Cardiac fibroblast (primary cell): ENCODE results near the gene RALA.

Experiments
- DNase-seq, 2 donors: peaks; one replicate each; pipeline versions ENCODE4 v3.0.0 to v3.0.0-alpha.2; 2010; ENCODE audit warnings: low read depth in 2 of 2
- H3K4me3 ChIP-seq, 2 donors: replicated peaks in 1 of 2; 1 replicate in 1 of 2; 2 replicates in 1 of 2; pipeline ENCODE4 v1.5.1; 2011; ENCODE audit warnings: low read depth in 2 of 2, low read length in 2 of 2, mild to moderate bottlenecking in 2 of 2, moderate library complexity in 1 of 2
- CTCF ChIP-seq: IDR thresholded peaks from one replicate; pipeline ENCODE4 v1.5.1; 2011; ENCODE audit warnings: low read depth, mild to moderate bottlenecking, low read length, inconsistent platforms

RALA gene

GRCh38 chr7:39714447-39715091, 91.2 kb downstream of the RALA start:
- no peak for TF ChIP-seq CTCF
- DNase-seq, result no peak
- no peak overlapping the region for H3K4me3 ChIP-seq

DNA sequence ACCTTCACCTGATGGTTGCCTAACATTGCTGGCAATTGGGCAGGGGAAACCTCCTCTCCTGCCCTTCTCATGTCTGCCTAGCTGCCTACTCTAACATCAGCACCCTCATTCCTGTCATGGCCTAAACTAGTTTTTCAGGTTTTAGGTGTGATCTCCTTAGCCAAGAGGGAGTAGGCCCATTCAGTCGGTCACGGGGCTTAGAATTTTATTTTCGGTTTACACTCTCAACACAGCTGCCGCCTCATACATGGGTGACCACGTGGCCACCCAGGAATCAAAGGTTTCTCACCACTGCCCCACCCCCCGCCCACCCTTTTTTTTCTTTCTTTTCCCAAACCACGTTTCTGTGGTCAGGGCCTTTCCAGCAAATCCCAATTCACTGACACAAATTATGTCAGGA, 97.2 kb downstream of the RALA start:
- H3K4me3 ChIP-seq, result no peak overlapping the region
- no peak for DNase-seq
- TF ChIP-seq CTCF, result no peak

DNA sequence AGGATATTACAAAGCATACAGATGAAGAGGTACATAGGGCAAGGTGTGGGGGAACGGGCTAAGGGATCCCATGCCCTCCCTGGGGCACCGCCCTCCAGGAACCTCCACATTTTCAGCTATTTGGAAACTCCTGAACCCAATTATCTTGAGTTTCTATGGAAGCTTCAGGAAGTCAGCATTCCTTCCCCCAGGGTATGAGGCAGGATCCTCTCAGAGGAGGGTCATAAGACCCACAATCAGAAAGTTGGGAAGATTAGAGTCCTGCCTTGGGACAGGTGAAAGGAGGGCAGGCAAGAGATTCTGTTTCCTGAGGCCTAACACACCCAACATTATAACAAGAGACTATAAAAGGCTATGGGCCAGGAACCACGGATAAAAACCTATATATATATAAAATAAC, 98.0 kb downstream of the RALA start:
- TF ChIP-seq CTCF, result no peak
- DNase-seq, result no peak
- H3K4me3 ChIP-seq, result no peak overlapping the region

DNA sequence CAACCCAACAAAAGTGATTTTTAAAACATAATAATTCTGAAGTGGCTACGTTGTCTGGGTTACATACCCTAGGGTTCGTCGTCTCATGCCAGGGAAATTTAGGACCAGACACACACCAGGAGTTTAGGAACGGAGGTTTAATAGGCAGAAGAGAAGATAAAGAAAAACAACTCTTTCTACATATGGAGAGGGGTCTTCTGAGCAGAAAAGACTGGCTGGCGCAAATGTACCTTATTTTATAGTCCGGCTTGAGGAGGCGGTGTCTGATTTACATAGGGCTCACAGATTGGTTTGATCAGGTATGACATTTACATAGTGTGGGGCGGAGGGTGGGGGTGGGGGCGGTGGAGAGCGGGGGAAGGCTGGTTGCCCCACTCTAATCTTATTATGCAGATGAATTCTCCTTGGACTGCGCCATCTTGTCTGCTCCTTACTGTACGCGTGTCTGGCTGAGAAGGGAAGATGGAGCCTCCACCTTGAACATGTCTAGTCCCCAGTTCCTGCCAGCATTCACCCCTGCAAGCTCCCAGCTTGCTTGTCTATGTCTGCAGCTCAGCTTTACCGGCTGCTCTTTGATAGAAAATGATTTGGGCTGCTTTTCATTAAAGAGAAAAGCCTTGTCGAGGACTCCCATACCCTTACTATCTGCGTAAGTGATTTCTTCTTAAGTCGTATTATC, 98.7 kb downstream of the RALA start:
- H3K4me3 ChIP-seq, result no peak overlapping the region
- DNase-seq, result no peak
- no peak for TF ChIP-seq CTCF

DNA sequence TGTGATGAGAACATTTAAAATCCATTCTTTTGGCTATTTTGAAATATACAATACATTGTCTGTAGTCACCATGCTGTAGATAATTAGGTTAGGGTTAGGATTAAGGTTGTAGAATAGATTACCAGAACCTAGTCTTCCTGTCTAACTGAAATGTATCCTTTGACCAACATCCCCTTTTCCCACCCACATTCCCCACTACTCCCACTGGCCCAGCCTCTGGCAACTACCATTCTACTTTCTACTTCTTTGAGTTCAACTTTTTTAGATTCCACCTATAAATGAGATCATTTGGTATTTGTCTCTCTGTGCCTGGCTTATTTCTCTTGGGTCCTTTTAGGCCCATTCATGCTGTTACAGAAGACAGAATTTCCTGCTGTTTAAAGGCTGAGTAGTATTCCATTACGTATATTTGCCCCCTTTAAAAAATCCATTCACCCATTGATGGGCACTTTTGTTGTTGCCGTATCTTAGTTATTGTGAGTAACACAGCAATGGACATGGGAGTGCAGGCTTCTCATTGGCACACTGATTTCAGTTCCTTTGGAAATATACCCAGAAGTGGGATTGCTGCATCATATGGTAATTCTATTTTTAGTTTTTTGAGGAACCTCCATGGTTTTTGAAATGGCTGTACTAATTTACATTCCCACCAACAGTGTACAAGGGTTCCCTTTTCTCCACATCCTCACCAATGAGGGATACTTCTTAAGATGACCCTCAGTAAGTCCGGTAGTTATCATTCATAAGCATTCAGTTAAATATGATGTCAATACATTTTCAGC, 104.0 kb downstream of the RALA start:
- TF ChIP-seq CTCF, result no peak
- no peak overlapping the region for H3K4me3 ChIP-seq
- DNase-seq, result no peak

DNA sequence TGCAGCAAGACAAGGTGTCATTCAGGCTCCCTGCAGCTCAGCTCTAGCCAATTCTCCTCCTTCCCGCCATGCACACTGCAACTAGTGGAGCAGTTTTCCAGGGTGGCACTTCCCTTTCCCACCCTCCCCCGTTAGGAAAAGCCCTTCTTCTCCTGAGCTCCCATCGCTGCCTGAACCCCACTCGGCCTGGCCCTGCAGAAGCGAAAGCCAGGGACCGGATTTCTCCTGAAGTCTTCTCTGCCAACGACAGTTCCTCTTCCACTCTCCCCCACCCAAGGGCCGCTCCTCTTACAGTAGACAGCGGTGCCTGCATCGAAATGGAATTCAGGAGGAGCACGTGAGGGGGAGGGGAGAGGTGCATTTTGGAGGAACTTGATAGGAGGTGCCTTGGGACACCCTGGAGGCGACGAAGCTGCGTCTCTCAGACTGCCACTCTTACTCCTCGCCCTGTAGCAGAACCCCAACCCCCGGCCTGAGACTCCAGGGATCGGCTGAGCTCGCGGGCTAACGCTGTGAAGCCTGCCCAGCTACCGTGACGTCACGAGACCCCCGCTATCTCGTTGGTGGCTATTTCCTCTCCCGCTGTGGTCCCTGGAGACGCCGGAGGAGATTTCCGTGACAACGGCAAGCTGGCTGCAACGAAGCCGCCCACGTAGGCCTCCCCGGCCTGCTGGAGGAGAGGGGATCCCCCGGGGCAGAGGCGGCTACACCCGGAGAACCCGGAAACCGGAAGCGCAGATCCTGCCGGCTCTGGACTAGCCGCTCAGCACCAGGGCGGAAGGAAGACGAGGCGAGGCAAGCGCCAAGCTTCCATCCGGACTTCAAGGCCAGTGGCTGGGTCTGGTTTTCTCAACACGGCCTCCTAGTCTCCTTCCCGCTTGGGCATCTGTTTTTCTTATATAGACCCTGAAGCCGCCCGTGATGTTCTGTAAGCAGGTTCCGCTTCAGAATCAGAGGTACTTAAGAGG, 109.7 kb downstream of the RALA start:
- peak overlapping the region; percentile 47 to 64 for H3K4me3 ChIP-seq
- no peak for TF ChIP-seq CTCF
- DNase-seq, result peak; percentile 98
